Measurements from ENCODE around the gene LRRC75A.

DNA sequence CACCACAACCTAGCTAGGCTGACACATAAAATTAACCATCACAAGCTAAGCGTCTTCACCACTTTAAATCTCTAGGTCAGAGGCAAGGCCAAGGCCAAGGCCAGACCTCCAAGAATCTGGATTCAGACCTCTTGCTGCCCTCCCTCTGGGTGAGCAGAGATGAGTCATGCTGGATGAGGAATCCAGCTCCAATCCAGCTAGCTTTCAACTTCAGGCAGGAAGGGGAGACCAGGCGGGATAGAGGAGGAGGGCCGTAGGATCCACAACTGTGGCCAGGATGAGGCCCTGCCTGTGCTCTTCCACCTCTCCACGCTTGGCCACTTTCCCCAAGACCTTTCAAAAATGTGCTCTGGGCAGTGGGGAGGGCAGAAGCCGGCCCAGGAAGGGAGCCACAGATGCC, 14.7 kb downstream of the LRRC75A start:
- no peak for TF ChIP-seq EZH2 (IDR thresholded peaks at IDR 0.05; ENCODE audit: borderline replicate concordance, low read length)
- TF ChIP-seq, protein P1, sequence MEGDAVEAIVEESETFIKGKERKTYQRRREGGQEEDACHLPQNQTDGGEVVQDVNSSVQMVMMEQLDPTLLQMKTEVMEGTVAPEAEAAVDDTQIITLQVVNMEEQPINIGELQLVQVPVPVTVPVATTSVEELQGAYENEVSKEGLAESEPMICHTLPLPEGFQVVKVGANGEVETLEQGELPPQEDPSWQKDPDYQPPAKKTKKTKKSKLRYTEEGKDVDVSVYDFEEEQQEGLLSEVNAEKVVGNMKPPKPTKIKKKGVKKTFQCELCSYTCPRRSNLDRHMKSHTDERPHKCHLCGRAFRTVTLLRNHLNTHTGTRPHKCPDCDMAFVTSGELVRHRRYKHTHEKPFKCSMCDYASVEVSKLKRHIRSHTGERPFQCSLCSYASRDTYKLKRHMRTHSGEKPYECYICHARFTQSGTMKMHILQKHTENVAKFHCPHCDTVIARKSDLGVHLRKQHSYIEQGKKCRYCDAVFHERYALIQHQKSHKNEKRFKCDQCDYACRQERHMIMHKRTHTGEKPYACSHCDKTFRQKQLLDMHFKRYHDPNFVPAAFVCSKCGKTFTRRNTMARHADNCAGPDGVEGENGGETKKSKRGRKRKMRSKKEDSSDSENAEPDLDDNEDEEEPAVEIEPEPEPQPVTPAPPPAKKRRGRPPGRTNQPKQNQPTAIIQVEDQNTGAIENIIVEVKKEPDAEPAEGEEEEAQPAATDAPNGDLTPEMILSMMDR (IDR thresholded peaks at IDR 0.05; ENCODE audit: low read length), result no peak
